ENCODE measurements around the gene PTPRM.

The PTPRM gene

DNA sequence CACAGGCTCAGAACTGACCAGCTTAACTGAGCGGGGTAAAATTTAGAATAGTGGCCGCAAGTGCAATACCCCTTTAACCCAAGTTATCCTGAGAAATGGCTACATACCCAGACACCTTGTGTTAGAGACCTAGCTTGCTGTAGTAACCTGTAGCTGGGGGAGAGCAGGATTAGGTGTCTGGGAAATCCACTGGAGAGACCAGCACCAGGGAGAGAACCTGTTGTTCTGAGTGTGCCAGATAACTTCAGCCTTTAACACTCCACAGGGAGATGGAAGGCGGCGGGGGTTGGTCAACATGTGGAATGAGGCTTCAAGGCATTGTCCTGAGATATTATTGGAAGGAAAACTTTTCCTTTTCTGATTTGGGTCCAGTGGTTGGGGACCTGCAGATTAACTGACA is 356.0 kb downstream of the PTPRM start:
- Histone ChIP-seq H3K9me3 (ENCODE audit: control insufficient read depth, insufficient read depth, low read depth, low read length) (no peaks in the 10 kb centered on the region), H3K36me3 (ENCODE audit: control insufficient read depth in 2 of 2, insufficient read depth in 1 of 2, low read length in 2 of 2) (no peaks in the 10 kb centered on the region), H3K4me1 (ENCODE audit: control insufficient read depth, insufficient read depth, low read length) (peaks cover 7% of the 10 kb centered on the region; the same call in 1 of the 2 replicates), H3K4me3 (ENCODE audit: low read depth, low read length) (no peak overlapping the region), H3K27ac (ENCODE audit: extremely low read depth, low read depth, low read length) (no peak overlapping the region)
- POLR2A ChIA-PET, result interaction anchor here (0.6 kb wide), 1 partner anchor 118 kb away, joined by 4 read pairs; no protein-coding TSS in a partner anchor
- TF ChIP-seq, protein P1, sequence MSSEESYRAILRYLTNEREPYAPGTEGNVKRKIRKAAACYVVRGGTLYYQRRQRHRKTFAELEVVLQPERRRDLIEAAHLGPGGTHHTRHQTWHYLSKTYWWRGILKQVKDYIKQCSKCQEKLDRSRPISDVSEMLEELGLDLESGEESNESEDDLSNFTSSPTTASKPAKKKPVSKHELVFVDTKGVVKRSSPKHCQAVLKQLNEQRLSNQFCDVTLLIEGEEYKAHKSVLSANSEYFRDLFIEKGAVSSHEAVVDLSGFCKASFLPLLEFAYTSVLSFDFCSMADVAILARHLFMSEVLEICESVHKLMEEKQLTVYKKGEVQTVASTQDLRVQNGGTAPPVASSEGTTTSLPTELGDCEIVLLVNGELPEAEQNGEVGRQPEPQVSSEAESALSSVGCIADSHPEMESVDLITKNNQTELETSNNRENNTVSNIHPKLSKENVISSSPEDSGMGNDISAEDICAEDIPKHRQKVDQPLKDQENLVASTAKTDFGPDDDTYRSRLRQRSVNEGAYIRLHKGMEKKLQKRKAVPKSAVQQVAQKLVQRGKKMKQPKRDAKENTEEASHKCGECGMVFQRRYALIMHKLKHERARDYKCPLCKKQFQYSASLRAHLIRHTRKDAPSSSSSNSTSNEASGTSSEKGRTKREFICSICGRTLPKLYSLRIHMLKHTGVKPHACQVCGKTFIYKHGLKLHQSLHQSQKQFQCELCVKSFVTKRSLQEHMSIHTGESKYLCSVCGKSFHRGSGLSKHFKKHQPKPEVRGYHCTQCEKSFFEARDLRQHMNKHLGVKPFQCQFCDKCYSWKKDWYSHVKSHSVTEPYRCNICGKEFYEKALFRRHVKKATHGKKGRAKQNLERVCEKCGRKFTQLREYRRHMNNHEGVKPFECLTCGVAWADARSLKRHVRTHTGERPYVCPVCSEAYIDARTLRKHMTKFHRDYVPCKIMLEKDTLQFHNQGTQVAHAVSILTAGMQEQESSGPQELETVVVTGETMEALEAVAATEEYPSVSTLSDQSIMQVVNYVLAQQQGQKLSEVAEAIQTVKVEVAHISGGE (tag by site-specific recombination; conservative IDR thresholded peaks at IDR 0.05; ENCODE audit: low read depth), result no peak
- TF ChIP-seq SCRT1 (tag by site-specific recombination; IDR thresholded peaks at IDR 0.05; ENCODE audit: borderline replicate concordance), result peak; percentile 34; the same call in 1 of the 2 replicates
- CTCF ChIA-PET, result no interaction called here

DNA sequence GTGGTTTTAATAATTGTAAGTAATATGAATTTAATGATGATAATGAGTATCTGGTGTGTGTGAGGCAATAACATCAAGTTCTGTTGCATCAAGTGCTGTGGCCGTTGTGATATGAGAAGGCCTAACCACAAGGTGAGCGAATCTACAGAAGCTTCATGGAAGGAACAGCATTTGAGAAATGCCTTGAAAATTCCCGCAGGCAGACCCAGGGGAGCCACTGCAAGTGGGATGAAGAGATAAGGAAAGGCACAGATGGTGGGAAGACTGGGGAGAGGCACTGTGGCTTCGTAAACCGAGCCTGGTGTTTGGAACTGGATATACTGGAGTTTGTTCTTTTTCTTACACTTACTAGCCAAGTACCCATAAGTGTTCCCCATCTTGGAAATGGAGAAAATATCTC is 357.5 kb downstream of the PTPRM start:
- Histone ChIP-seq H3K4me1 (ENCODE audit: control insufficient read depth, insufficient read depth, low read length) (peaks cover 7% of the 10 kb centered on the region; the same call in 1 of the 2 replicates), H3K36me3 (ENCODE audit: control insufficient read depth in 2 of 2, insufficient read depth in 1 of 2, low read length in 2 of 2) (no peaks in the 10 kb centered on the region)

DNA sequence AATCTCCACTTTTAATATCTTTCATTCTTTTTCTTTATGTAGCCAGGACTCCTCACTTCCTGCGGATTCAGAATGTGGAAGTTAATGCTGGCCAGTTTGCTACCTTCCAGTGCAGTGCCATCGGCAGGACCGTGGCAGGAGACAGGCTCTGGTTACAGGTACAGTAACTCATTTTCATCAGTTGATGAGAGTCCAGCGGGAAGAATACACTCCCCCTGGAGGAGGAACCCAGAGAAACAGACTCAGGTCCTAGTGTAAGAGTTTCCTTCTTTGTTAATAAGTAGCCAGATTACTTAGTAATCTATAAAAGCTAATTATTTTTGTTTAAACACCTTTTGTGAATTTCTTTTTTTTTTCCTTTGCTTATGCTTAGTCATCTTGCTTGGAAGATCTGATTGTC is 359.4 kb downstream of the PTPRM start:
- Histone ChIP-seq H3K4me1 (ENCODE audit: control insufficient read depth, insufficient read depth, low read length) (peaks cover 7% of the 10 kb centered on the region; the same call in 1 of the 2 replicates), H3K27ac (ENCODE audit: extremely low read depth, low read depth, low read length) (no peak overlapping the region), H3K9me3 (ENCODE audit: control insufficient read depth, insufficient read depth, low read depth, low read length) (no peaks in the 10 kb centered on the region), H3K36me3 (ENCODE audit: control insufficient read depth in 2 of 2, insufficient read depth in 1 of 2, low read length in 2 of 2) (no peaks in the 10 kb centered on the region), H3K4me3 (ENCODE audit: low read depth, low read length) (no peak overlapping the region)
- peak; percentile 79 for TF ChIP-seq ZNF10 (tag by site-specific recombination; IDR thresholded peaks at IDR 0.05)
- TF ChIP-seq ZBTB1 (tag by site-specific recombination; IDR thresholded peaks at IDR 0.05), result no peak
- ChIA-PET POLR2A (no interaction called here), CTCF (interaction anchor here (0.6 to 1.0 kb wide), 10 partner anchors 8 to 556 kb away, joined by 3 to 6 read pairs (median 4); no protein-coding TSS in a partner anchor)

More for the DNA sequence above, 357.5 kb downstream of the PTPRM start:
- Histone ChIP-seq H3K4me3 (ENCODE audit: low read depth, low read length) (no peak overlapping the region), H3K9me3 (ENCODE audit: control insufficient read depth, insufficient read depth, low read depth, low read length) (no peaks in the 10 kb centered on the region), H3K27ac (ENCODE audit: extremely low read depth, low read depth, low read length) (no peak overlapping the region)
- ChIA-PET CTCF (no interaction called here), POLR2A (no interaction called here)
- TF ChIP-seq, protein P2, sequence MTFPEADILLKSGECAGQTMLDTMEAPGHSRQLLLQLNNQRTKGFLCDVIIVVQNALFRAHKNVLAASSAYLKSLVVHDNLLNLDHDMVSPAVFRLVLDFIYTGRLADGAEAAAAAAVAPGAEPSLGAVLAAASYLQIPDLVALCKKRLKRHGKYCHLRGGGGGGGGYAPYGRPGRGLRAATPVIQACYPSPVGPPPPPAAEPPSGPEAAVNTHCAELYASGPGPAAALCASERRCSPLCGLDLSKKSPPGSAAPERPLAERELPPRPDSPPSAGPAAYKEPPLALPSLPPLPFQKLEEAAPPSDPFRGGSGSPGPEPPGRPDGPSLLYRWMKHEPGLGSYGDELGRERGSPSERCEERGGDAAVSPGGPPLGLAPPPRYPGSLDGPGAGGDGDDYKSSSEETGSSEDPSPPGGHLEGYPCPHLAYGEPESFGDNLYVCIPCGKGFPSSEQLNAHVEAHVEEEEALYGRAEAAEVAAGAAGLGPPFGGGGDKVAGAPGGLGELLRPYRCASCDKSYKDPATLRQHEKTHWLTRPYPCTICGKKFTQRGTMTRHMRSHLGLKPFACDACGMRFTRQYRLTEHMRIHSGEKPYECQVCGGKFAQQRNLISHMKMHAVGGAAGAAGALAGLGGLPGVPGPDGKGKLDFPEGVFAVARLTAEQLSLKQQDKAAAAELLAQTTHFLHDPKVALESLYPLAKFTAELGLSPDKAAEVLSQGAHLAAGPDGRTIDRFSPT (tag by site-specific recombination; IDR thresholded peaks at IDR 0.05), result no peak
- TF ChIP-seq ZIC2 (tag by site-specific recombination; IDR thresholded peaks at IDR 0.05) (peak; percentile 40), ZFHX2 (tag by site-specific recombination; conservative IDR thresholded peaks at IDR 0.05) (0 out of 2 replicates have a peak, but pooled peaks have one; percentile 21), EGR2 (tag by site-specific recombination; IDR thresholded peaks at IDR 0.05; ENCODE audit: low read depth) (peak; percentile 25; the same call in 1 of the 2 replicates), ZNF354C (tag by site-specific recombination; IDR thresholded peaks at IDR 0.05; ENCODE audit: borderline replicate concordance, low read depth) (no peak), HOXC10 (CRISPR knock-in tag; IDR thresholded peaks at IDR 0.05) (no peak)
- TF ChIP-seq, protein P3, sequence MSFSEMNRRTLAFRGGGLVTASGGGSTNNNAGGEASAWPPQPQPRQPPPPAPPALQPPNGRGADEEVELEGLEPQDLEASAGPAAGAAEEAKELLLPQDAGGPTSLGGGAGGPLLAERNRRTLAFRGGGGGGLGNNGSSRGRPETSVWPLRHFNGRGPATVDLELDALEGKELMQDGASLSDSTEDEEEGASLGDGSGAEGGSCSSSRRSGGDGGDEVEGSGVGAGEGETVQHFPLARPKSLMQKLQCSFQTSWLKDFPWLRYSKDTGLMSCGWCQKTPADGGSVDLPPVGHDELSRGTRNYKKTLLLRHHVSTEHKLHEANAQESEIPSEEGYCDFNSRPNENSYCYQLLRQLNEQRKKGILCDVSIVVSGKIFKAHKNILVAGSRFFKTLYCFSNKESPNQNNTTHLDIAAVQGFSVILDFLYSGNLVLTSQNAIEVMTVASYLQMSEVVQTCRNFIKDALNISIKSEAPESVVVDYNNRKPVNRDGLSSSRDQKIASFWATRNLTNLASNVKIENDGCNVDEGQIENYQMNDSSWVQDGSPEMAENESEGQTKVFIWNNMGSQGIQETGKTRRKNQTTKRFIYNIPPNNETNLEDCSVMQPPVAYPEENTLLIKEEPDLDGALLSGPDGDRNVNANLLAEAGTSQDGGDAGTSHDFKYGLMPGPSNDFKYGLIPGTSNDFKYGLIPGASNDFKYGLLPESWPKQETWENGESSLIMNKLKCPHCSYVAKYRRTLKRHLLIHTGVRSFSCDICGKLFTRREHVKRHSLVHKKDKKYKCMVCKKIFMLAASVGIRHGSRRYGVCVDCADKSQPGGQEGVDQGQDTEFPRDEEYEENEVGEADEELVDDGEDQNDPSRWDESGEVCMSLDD (tag by site-specific recombination; IDR thresholded peaks at IDR 0.05), result no peak
- TF ChIP-seq, protein P4, sequence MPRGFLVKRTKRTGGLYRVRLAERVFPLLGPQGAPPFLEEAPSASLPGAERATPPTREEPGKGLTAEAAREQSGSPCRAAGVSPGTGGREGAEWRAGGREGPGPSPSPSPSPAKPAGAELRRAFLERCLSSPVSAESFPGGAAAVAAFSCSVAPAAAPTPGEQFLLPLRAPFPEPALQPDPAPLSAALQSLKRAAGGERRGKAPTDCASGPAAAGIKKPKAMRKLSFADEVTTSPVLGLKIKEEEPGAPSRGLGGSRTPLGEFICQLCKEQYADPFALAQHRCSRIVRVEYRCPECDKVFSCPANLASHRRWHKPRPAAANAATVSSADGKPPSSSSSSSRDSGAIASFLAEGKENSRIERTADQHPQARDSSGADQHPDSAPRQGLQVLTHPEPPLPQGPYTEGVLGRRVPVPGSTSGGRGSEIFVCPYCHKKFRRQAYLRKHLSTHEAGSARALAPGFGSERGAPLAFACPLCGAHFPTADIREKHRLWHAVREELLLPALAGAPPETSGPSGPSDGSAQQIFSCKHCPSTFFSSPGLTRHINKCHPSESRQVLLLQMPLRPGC (tag by site-specific recombination; IDR thresholded peaks at IDR 0.05), result no peak

All from HEK293 (cell line).